Measurements from ENCODE around the gene STXBP1. TPM values are rescaled to one million over a fixed set of nuclear protein-coding genes. Genes with fewer than 3 reads are reported as not detected.

Gene STXBP1
- polyA plus RNA-seq, 2 of the 4 experiments (the other 2 are of a cell fraction), result 13.3 to 22.6 TPM

DNA sequence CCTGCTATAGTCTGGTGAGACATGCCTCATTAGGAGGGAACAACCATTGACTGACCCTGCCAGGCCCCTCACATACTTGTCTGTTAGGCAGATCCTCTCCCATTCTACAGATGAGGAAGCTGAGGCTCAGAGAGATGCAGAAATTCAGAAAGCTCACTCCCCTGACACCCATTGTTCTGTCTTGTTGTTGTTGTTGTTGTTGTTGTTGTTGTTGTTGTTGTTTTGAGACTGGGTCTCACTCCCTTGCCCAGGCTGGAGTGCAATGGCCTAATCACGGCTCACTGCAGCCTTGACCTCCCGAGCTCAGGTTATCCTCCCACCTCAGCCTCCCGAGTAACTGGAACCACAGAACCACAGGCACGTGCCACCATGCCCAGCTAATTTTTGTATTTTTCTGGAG is 81.6 kb downstream of the STXBP1 start:
- no peak for ATAC-seq
- Histone ChIP-seq H3K27ac (no peak overlapping the region), H3K4me1 (0 out of 3 replicates have a peak, but pooled peaks cover under 1% of the 10 kb centered on the region), H3K9me3 (no peaks in the 10 kb centered on the region), H3K4me3 (no peak overlapping the region), H3K4me2 (no peak overlapping the region)
- no peak for DNase-seq (ENCODE audit: low read depth in 1 of 2, low spot score in 1 of 2)
- ChIA-PET POLR2A (no interaction called here), CTCF (interaction anchor here (0.6 to 3.2 kb wide), 4 partner anchors 11 to 176 kb away, joined by 3 to 13 read pairs (median 4); no protein-coding TSS in a partner anchor)
- TF ChIP-seq JUN (IDR thresholded peaks at IDR 0.05), result no peak
- TF ChIP-seq RCOR1 (IDR thresholded peaks at IDR 0.05; ENCODE audit: low read depth, low read length), result no peak
- 91% methylated on average over 4 of the region's 4 CpGs for WGBS (ENCODE audit: missing lambda C conversion rate)
- FAIRE-seq, result no peak

DNA sequence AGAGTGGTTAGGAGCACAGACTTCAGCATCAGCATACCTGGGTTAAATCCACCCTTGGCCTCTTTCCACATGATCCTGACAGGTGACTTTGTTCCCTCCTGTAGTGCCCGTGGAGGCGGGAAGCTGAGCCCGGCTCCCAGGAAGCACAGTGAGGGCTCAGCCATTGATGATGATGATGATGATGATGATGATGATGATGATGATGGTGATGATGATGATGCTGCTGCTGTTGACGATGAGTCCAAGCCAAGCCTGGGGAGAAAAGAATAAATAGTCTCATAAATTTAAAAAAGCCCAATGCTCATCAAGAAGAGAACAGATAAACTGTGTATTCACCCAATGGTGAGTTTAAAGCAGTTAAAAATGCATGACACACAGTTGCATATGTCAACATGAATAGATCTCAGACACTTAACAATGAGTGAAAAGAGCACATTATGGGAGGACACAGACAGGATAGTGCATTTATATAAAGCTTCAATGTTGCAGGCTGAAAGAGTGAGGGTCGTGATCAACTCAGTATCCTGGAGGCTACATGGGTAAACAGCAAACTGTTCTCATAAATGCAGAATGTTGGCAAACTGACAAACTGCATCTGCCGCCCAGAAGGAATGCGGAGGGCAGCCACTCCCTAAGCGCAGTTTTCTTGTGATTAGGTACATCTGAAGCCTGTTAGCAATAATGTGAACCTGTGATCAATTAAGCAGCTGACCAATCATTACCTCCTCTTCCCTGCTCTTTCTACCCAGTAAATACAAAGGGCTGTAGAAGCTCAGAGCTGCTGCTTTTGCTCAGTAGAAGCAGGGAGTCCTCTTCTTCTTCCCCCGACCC is 83.0 kb downstream of the STXBP1 start:
- ATAC-seq (no peak), FAIRE-seq (no peak), DNase-seq (ENCODE audit: low read depth in 1 of 2, low spot score in 1 of 2) (no peak)
- TF ChIP-seq, protein P1, sequence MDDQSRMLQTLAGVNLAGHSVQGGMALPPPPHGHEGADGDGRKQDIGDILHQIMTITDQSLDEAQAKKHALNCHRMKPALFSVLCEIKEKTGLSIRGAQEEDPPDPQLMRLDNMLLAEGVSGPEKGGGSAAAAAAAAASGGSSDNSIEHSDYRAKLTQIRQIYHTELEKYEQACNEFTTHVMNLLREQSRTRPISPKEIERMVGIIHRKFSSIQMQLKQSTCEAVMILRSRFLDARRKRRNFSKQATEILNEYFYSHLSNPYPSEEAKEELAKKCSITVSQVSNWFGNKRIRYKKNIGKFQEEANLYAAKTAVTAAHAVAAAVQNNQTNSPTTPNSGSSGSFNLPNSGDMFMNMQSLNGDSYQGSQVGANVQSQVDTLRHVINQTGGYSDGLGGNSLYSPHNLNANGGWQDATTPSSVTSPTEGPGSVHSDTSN (IDR thresholded peaks at IDR 0.05), result no peak
- no peak for TF ChIP-seq ZNF302 (CRISPR knock-in tag; IDR thresholded peaks at IDR 0.05)
- TF ChIP-seq FOSB (CRISPR knock-in tag; IDR thresholded peaks at IDR 0.05), result no peak
- TF ChIP-seq, protein P2, sequence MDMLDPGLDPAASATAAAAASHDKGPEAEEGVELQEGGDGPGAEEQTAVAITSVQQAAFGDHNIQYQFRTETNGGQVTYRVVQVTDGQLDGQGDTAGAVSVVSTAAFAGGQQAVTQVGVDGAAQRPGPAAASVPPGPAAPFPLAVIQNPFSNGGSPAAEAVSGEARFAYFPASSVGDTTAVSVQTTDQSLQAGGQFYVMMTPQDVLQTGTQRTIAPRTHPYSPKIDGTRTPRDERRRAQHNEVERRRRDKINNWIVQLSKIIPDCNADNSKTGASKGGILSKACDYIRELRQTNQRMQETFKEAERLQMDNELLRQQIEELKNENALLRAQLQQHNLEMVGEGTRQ (IDR thresholded peaks at IDR 0.05), result no peak
- H3K9me3 ChIP-seq, result no peaks in the 10 kb centered on the region
- H3K4me3 ChIP-seq, result no peak overlapping the region
- CTCF ChIA-PET, result interaction anchor here (1.1 to 1.7 kb wide), 4 partner anchors 9 to 190 kb away, joined by 3 to 4 read pairs (median 4); partner anchors contain the start of gene TOR2A
- WGBS (ENCODE audit: missing lambda C conversion rate), result 73% methylated on average over 9 of the region's 9 CpGs
- H3K4me1 ChIP-seq, result 0 out of 3 replicates have a peak, but pooled peaks cover 3% of the 10 kb centered on the region
- POLR2A ChIA-PET, result no interaction called here
- no peak overlapping the region for H3K27ac ChIP-seq
- no peak overlapping the region for H3K4me2 ChIP-seq

DNA sequence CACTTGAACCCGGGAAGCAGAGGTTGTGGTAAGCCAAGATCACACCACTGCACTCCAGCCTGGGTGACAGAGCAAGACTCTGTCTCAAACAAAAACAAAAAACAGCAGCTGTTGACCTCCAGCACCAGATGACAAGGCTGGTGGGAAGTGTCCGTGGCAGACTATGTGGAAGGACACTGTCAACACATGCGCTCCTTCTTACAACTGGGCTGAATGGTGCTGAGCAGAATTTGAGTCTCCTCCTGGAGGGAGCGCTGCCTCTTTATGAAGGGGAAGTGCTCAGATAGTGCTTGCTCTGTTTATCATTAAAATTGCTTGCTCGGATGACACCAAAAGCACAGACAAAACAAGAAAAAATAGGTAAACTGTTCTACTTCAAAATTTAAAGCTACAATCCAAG is 85.5 kb downstream of the STXBP1 start:
- FAIRE-seq (no peak), ATAC-seq (no peak), DNase-seq (ENCODE audit: low read depth in 1 of 2, low spot score in 1 of 2) (no peak)
- 92% methylated on average over 5 of the region's 5 CpGs for WGBS (ENCODE audit: missing lambda C conversion rate)
- ChIA-PET CTCF (interaction anchor here (0.8 to 1.1 kb wide), 3 partner anchors 12 to 224 kb away, joined by 3 to 4 read pairs (median 3); no protein-coding TSS in a partner anchor), POLR2A (no interaction called here)
- H3K9me3 ChIP-seq, result no peaks in the 10 kb centered on the region
- H3K4me3 ChIP-seq, result no peak overlapping the region
- H3K4me2 ChIP-seq, result no peak overlapping the region
- TF ChIP-seq NFE2L2 (conservative IDR thresholded peaks at IDR 0.05; ENCODE audit: low read length) (no peak), HEYL (CRISPR knock-in tag; IDR thresholded peaks at IDR 0.05) (no peak), NPAS2 (CRISPR knock-in tag; IDR thresholded peaks at IDR 0.05; ENCODE audit: borderline replicate concordance) (no peak), CHD4 (IDR thresholded peaks at IDR 0.05; ENCODE audit: borderline replicate concordance) (no peak), NR3C1 (IDR thresholded peaks at IDR 0.05) (no peak), ZSCAN20 (CRISPR knock-in tag; IDR thresholded peaks at IDR 0.05) (no peak), FOXS1 (CRISPR knock-in tag; IDR thresholded peaks at IDR 0.05) (no peak), EP300 (IDR thresholded peaks at IDR 0.05) (no peak), ZNF302 (CRISPR knock-in tag; IDR thresholded peaks at IDR 0.05) (no peak)
- TF ChIP-seq, protein P3, sequence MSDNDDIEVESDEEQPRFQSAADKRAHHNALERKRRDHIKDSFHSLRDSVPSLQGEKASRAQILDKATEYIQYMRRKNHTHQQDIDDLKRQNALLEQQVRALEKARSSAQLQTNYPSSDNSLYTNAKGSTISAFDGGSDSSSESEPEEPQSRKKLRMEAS (IDR thresholded peaks at IDR 0.05), result no peak
- TF ChIP-seq, protein P4, sequence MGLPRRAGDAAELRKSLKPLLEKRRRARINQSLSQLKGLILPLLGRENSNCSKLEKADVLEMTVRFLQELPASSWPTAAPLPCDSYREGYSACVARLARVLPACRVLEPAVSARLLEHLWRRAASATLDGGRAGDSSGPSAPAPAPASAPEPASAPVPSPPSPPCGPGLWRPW (IDR thresholded peaks at IDR 0.05), result no peak
- TF ChIP-seq, protein P5, sequence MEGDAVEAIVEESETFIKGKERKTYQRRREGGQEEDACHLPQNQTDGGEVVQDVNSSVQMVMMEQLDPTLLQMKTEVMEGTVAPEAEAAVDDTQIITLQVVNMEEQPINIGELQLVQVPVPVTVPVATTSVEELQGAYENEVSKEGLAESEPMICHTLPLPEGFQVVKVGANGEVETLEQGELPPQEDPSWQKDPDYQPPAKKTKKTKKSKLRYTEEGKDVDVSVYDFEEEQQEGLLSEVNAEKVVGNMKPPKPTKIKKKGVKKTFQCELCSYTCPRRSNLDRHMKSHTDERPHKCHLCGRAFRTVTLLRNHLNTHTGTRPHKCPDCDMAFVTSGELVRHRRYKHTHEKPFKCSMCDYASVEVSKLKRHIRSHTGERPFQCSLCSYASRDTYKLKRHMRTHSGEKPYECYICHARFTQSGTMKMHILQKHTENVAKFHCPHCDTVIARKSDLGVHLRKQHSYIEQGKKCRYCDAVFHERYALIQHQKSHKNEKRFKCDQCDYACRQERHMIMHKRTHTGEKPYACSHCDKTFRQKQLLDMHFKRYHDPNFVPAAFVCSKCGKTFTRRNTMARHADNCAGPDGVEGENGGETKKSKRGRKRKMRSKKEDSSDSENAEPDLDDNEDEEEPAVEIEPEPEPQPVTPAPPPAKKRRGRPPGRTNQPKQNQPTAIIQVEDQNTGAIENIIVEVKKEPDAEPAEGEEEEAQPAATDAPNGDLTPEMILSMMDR (IDR thresholded peaks at IDR 0.05), result no peak
- no peak overlapping the region for H3K27ac ChIP-seq
- 0 out of 3 replicates have a peak, but pooled peaks cover 3% of the 10 kb centered on the region for H3K4me1 ChIP-seq
